ENCODE data around the gene PRKCA.

DNA sequence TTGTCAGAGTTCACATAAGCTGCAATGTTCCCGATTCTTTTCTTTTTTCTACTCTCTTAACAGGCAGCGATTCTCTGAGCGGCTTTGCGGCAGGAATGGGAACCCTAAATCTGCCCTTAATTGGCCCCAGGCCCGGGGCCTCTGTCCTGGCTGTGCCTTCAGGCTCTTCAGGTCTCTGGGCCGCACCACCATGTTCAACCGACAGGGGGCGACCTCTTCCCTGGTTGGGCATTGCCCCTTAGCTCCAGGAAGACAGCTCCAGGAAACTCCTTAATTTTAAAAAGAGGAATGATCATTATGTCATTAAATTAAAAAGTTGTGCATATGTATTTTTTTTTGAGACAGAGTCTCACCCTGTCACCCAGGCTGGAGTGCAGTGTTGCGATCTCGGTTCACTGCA lies 552.8 kb downstream of the PRKCA start:
- TF ChIP-seq, protein P1, sequence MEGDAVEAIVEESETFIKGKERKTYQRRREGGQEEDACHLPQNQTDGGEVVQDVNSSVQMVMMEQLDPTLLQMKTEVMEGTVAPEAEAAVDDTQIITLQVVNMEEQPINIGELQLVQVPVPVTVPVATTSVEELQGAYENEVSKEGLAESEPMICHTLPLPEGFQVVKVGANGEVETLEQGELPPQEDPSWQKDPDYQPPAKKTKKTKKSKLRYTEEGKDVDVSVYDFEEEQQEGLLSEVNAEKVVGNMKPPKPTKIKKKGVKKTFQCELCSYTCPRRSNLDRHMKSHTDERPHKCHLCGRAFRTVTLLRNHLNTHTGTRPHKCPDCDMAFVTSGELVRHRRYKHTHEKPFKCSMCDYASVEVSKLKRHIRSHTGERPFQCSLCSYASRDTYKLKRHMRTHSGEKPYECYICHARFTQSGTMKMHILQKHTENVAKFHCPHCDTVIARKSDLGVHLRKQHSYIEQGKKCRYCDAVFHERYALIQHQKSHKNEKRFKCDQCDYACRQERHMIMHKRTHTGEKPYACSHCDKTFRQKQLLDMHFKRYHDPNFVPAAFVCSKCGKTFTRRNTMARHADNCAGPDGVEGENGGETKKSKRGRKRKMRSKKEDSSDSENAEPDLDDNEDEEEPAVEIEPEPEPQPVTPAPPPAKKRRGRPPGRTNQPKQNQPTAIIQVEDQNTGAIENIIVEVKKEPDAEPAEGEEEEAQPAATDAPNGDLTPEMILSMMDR (IDR thresholded peaks at IDR 0.05), result no peak
- no peak for TF ChIP-seq POLR2A (IDR thresholded peaks at IDR 0.05)
